IMR-90 (cell line): ENCODE data around the gene SAMD1. TPM values are rescaled to one million over a fixed set of nuclear protein-coding genes. Genes with fewer than 3 reads are reported as not detected.
A peak's percentile ranks its signal among the peaks of the same experiment; 100 is the strongest.

Experiments
- ATAC-seq: fragments of 200-7000 bp; cut with Tn5 transposase; 2 replicates; pipeline ENCODE4 v1.9.1; 2020; ENCODE audit warnings: low read depth, mild to moderate bottlenecking, moderate library complexity
- BruUV-seq: library from RNA; stranded (reverse); fragments of 400-500 nt; replicated peaks from 2 replicates; lab custom pipeline; 2021; lab: Mats Ljungman, UMichigan
- CTCF ChIA-PET: fragments of 300-600 bp; formaldehyde crosslinking; extraction: SDS; loops from one replicate; lab custom pipeline; 2021; ENCODE audit warnings: antibody characterized with exemption; lab: Yijun Ruan, JAX
- POLR2A ChIA-PET: fragments of 300-600 bp; sonication (Branson Sonifier 250); formaldehyde crosslinking; loops from one replicate; lab custom pipeline; 2022; ENCODE audit warnings: antibody characterized with exemption; ENCODE audit not compliant: unreplicated experiment; lab: Charles Lee
- DNase-seq: peaks from one replicate; pipeline ENCODE4 v3.0.0; 2013
- H2AFZ ChIP-seq: replicated peaks from 2 replicates; pipeline ENCODE3; 2013; ENCODE audit warnings: low read length, mild to moderate bottlenecking; ENCODE audit not compliant: poor library complexity
- H2AK5ac ChIP-seq: 2 replicates; pipeline ENCODE4 v1.6.1; 2013; ENCODE audit warnings: low read depth, low read length, inconsistent platforms
- H2AK9ac ChIP-seq: replicated peaks from 2 replicates; pipeline ENCODE3; 2013; ENCODE audit warnings: mild to moderate bottlenecking, low read depth, low read length, moderate library complexity; ENCODE audit not compliant: poor library complexity
- H2BK120ac ChIP-seq: 2 replicates; pipeline ENCODE4 v1.6.1; 2013; ENCODE audit warnings: low read depth, low read length, inconsistent platforms
- H2BK15ac ChIP-seq: 3 replicates; pipeline ENCODE4 v1.6.1; 2013; ENCODE audit warnings: low read depth, low read length, inconsistent platforms
- H2BK20ac ChIP-seq: 2 replicates; pipeline ENCODE4 v1.6.1; 2013; ENCODE audit warnings: low read depth, mild to moderate bottlenecking, inconsistent platforms, low read length, moderate library complexity
- H2BK5ac ChIP-seq: 2 replicates; pipeline ENCODE4 v1.6.1; 2013; ENCODE audit warnings: mild to moderate bottlenecking, low read depth, low read length, inconsistent platforms; ENCODE audit not compliant: poor library complexity, severe bottlenecking
- H3K14ac ChIP-seq: replicated peaks from 2 replicates; pipeline ENCODE4 v1.6.1; 2013; ENCODE audit warnings: low read depth, low read length, inconsistent platforms
- H3K18ac ChIP-seq: 2 replicates; pipeline ENCODE4 v1.6.1; 2013; ENCODE audit warnings: low read depth, low read length, control low read depth
- H3K23ac ChIP-seq: 2 replicates; pipeline ENCODE4 v1.6.1; 2013; ENCODE audit warnings: low read depth, low read length, inconsistent platforms
- H3K27ac ChIP-seq: 2 replicates; pipeline ENCODE4 v1.5.1; 2013; ENCODE audit warnings: mild to moderate bottlenecking, control low read depth, low read length; ENCODE audit not compliant: insufficient read depth
- H3K27me3 ChIP-seq: 2 replicates; pipeline ENCODE4 v1.6.1; 2013; ENCODE audit warnings: low read length; ENCODE audit not compliant: control insufficient read depth, insufficient read depth
- H3K36me3 ChIP-seq: 2 replicates; pipeline ENCODE4 v1.6.1; 2013; ENCODE audit warnings: low read length, mixed read lengths; ENCODE audit not compliant: control insufficient read depth, insufficient read depth
- H3K4ac ChIP-seq: 2 replicates; pipeline ENCODE4 v1.6.1; 2013; ENCODE audit warnings: low read depth, low read length, inconsistent platforms
- H3K4me1 ChIP-seq: 2 replicates; pipeline ENCODE4 v1.6.1; 2013; ENCODE audit warnings: low read length, mixed read lengths; ENCODE audit not compliant: control insufficient read depth, insufficient read depth
- H3K4me2 ChIP-seq: 2 replicates; pipeline ENCODE4 v1.6.1; 2013; ENCODE audit warnings: low read depth, mild to moderate bottlenecking, control low read depth, low read length, moderate library complexity
- H3K4me3 ChIP-seq: 2 replicates; pipeline ENCODE4 v1.5.1; 2013; ENCODE audit warnings: low read depth, mild to moderate bottlenecking, control low read depth, low read length, moderate library complexity; ENCODE audit not compliant: insufficient read depth
- H3K56ac ChIP-seq: 2 replicates; pipeline ENCODE4 v1.6.1; 2013; ENCODE audit warnings: low read length, inconsistent platforms; ENCODE audit not compliant: insufficient read depth; ENCODE audit errors: extremely low read depth
- H3K79me1 ChIP-seq, 2 experiments: 2 replicates each; pipeline ENCODE4 v1.6.1; 2013; ENCODE audit warnings: low read length in 2 of 2, inconsistent platforms in 1 of 2, low read depth in 1 of 2
- H3K9ac ChIP-seq: 2 replicates; pipeline ENCODE4 v1.6.1; 2013; ENCODE audit warnings: low read depth, low read length, control low read depth
- H3K9me1 ChIP-seq: 2 replicates; pipeline ENCODE4 v1.6.1; 2013; ENCODE audit warnings: low read length, inconsistent platforms; ENCODE audit not compliant: insufficient read depth
- H3K9me3 ChIP-seq: 2 replicates; pipeline ENCODE4 v1.6.1; 2013; ENCODE audit warnings: low read length; ENCODE audit not compliant: control insufficient read depth, insufficient read depth
- H4K20me1 ChIP-seq: 2 replicates; pipeline ENCODE4 v1.6.1; 2013; ENCODE audit warnings: low read length, inconsistent platforms; ENCODE audit not compliant: insufficient read depth
- H4K5ac ChIP-seq: 2 replicates; pipeline ENCODE4 v1.6.1; 2013; ENCODE audit warnings: mild to moderate bottlenecking, low read depth, low read length, control low read depth
- H4K8ac ChIP-seq, 2 experiments: 2 replicates each; pipeline ENCODE4 v1.6.1; 2013; ENCODE audit warnings: low read depth in 2 of 2, low read length in 2 of 2, control low read depth in 1 of 2, inconsistent platforms in 1 of 2
- H4K91ac ChIP-seq: 2 replicates; pipeline ENCODE4 v1.6.1; 2013; ENCODE audit warnings: low read depth, low read length, inconsistent platforms; ENCODE audit not compliant: insufficient read depth
- CEBPB ChIP-seq: IDR thresholded peaks from 2 replicates; pipeline ENCODE4 v1.6.1; 2012; ENCODE audit warnings: low read depth, low read length, improper control_type of control experiment
- CTCF ChIP-seq: conservative IDR thresholded peaks from 2 replicates; pipeline ENCODE4 v1.5.1; 2012; ENCODE audit warnings: mild to moderate bottlenecking, low read depth, low read length, improper control_type of control experiment
- MAFK ChIP-seq: IDR thresholded peaks from 2 replicates; pipeline ENCODE4 v1.6.1; 2012; ENCODE audit warnings: low read depth, low read length, improper control_type of control experiment
- MAZ ChIP-seq: IDR thresholded peaks from 2 replicates; pipeline ENCODE4 v1.6.1; 2012; ENCODE audit warnings: low read depth, mild to moderate bottlenecking, low read length, improper control_type of control experiment, moderate library complexity, borderline replicate concordance
- POLR2A ChIP-seq: IDR thresholded peaks from 2 replicates; pipeline ENCODE4 v1.6.1; 2012; ENCODE audit warnings: mild to moderate bottlenecking, low read depth, low read length
- WGBS, 2 experiments: methylation state at CpG; one replicate each; pipeline versions ENCODE4 v1.1.5 to v1.1.7; 2013; ENCODE audit warnings: missing lambda C conversion rate in 2 of 2; ENCODE audit not compliant: insufficient read length in 1 of 2; ENCODE audit errors: extremely low coverage in 2 of 2; 5-methylcytosine and 5-hydroxymethylcytosine counted together
- dilution Hi-C: fragments of 300-500 bp; cut with HindIII; formaldehyde crosslinking; loops from one replicate; pipeline ENCODE4 v1.14.3; 2018; ENCODE audit warnings: low sequenced_read_pairs; ENCODE audit not compliant: unreplicated experiment
- in situ Hi-C: fragments of 300-500 bp; cut with MboI; formaldehyde crosslinking; loops from 3 replicates; pipeline ENCODE4 v1.14.3; 2019; ENCODE audit warnings: low sequenced_read_pairs, inconsistent platforms, mixed read lengths
- intact Hi-C: fragments of 100-400 bp; cut with micrococcal nuclease; formaldehyde crosslinking; loops from 2 replicates; pipeline ENCODE4 v1.10.0; 2022
- polyA plus RNA-seq, 3 experiments: library from polyadenylated mRNA; depleted of rRNA; stranded (reverse); fragments of >200 nt; gene quantifications; 2 replicates each; pipeline ENCODE4 v1.2.3, GENCODE V29; 2012; ENCODE audit warnings: low replicate concordance in 1 of 3
- total RNA-seq: library from RNA; depleted of rRNA; stranded (reverse); fragments of >200 nt; gene quantifications from 2 replicates; pipeline ENCODE4 v1.2.3, GENCODE V29; 2012

Gene SAMD1
- total and polyA plus RNA-seq, 2 of the 4 experiments (the other 2 are of a cell fraction) = 6.5 to 14.1 TPM

GRCh38 chr19:14080887-14081796 lies 9.4 kb downstream of the SAMD1 start:
- Histone ChIP-seq H3K4me2 (peak overlapping the region; percentile 95), H3K9ac (peak overlapping the region; percentile 81), H3K14ac (peak overlapping the region; percentile 90), H3K27ac (peak overlapping the region; percentile 77), H3K27me3 (no peaks in the 10 kb centered on the region), H4K8ac (peak overlapping the region; percentile 94 to 97), H2BK5ac (peak overlapping the region; percentile 70), H3K9me3 (no peaks in the 10 kb centered on the region), H3K23ac (peak overlapping the region; percentile 66), H3K36me3 (no peaks in the 10 kb centered on the region), H2AK5ac (no peak overlapping the region; the same call in 1 of the 2 replicates), H3K79me1 (peaks cover 12 to 23% of the 10 kb centered on the region in 2 experiments), H2BK20ac (no peak overlapping the region), H2AK9ac (peak overlapping the region; percentile 95), H3K9me1 (peaks cover 10% of the 10 kb centered on the region; the same call in 1 of the 2 replicates), H2BK120ac (peak overlapping the region; percentile 42; the same call in 1 of the 2 replicates), H4K20me1 (no peaks in the 10 kb centered on the region), H3K56ac (peak overlapping the region; percentile 59), H4K91ac (peak overlapping the region; percentile 76), H2BK15ac (no peak overlapping the region), H3K4ac (peak overlapping the region; percentile 87), H3K4me3 (peak overlapping the region; percentile 67), H2AFZ (peak overlapping the region; percentile 94), H3K4me1 (peaks cover 8% of the 10 kb centered on the region), H3K18ac (peak overlapping the region; percentile 12; the same call in 1 of the 2 replicates), H4K5ac (peak overlapping the region; percentile 96)
- CTCF ChIA-PET = interaction anchor here (0.6 to 1.2 kb wide), 2 partner anchors 55 to 297 kb away, joined by 3 to 4 read pairs; partner anchors contain the start of gene ASF1B
- intact Hi-C loops (no loop called here), in situ Hi-C loops (loop anchor here (25.0 kb wide), 1 partner anchor 319 kb away; the partner anchor contains the start of genes C19orf53 and MRI1), dilution Hi-C loops (no loop called here)
- TF ChIP-seq MAZ = peak; percentile 93; the same call in 1 of the 2 replicates
- TF ChIP-seq MAFK = peak; percentile 39
- TF ChIP-seq CEBPB = peak; percentile 84
- TF ChIP-seq POLR2A = peak; percentile 81
- no peak for TF ChIP-seq CTCF
- WGBS, 2 experiments = 0% methylated on average over 14 of the region's 50 CpGs; no CpG with 5 or more reads in 1 of the 2 experiments
- BruUV-seq = no TSS peak
- POLR2A ChIA-PET = interaction anchor here (0.6 kb wide), 1 partner anchor 1121 kb away, joined by 3 read pairs; no protein-coding TSS in a partner anchor
- peak; percentile 99 for DNase-seq
- ATAC-seq = peak; percentile 95
